Neural progenitor cell (in vitro differentiated cells): ENCODE measurements around the gene GMNN.

Experiments used
- CTCF ChIP-seq: fragments of 200-600 bp; sonication (generic); IDR thresholded peaks from 2 replicates; pipeline ENCODE4 v1.5.1; 2017; ENCODE audit warnings: antibody characterized with exemption, mild to moderate bottlenecking
- EZH2 ChIP-seq: fragments of 200-600 bp; sonication (generic); IDR thresholded peaks from 2 replicates; pipeline ENCODE4 v1.6.1; 2017; ENCODE audit warnings: antibody characterized with exemption, mild to moderate bottlenecking, moderate library complexity
- EZH2phosphoT487 ChIP-seq: fragments of 200-600 bp; sonication (generic); IDR thresholded peaks from 2 replicates; pipeline ENCODE4 v1.6.1; 2017; ENCODE audit warnings: antibody characterized with exemption

DNA sequence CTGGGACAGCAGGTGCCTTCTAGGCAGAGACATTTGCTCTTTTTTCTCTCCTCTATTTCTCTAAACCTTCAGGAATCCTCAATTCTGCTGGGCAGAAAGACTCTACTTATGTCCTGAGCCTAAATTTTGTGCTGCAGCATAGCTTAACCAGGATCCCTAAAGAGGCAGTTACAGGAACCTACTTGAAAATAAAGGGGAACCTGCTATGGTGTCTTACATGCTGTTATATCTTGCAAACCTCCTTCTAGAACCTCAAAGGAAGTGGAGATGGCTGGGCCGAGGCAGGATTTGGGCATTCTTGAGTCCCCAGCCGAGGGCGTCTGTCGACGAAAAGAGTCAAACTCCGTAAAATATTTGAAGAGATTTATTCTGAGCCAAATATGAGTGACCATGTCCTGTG, 17.1 kb upstream of the GMNN start:
- TF ChIP-seq CTCF, result no peak
- no peak for TF ChIP-seq EZH2phosphoT487
- TF ChIP-seq EZH2, result no peak
